ENCODE measurements around the gene NLK.
"Not testable (repeated sequence)": the region's sequence is repeated elsewhere in the genome, so short reads cannot be mapped to it uniquely, and the experiment has no call there.

NLK gene

DNA sequence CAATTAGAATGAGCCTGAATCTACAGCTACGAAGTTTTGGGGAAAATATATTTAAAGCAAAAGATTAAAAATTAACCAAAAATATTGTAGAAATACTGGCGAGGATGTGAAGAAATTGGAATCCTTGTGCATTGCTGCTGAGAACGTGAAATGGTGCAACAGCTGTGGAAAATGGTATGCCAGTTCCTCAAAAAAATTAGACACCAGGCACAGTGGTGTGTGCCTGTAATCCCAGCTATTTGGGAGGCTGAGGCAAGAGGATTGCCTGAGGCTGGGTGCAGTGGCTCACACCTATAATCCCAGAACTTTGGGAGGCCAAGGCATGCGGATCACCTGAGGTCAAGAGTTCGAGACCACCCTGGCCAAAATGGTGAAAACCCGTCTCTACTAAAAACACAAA is 156.6 kb downstream of the NLK start:
- no peak for DNase-seq (ENCODE audit: low spot score)
- H3K27ac ChIP-seq: no peak overlapping the region
- no peak overlapping the region for H3K4me3 ChIP-seq
- TF ChIP-seq, protein P1, sequence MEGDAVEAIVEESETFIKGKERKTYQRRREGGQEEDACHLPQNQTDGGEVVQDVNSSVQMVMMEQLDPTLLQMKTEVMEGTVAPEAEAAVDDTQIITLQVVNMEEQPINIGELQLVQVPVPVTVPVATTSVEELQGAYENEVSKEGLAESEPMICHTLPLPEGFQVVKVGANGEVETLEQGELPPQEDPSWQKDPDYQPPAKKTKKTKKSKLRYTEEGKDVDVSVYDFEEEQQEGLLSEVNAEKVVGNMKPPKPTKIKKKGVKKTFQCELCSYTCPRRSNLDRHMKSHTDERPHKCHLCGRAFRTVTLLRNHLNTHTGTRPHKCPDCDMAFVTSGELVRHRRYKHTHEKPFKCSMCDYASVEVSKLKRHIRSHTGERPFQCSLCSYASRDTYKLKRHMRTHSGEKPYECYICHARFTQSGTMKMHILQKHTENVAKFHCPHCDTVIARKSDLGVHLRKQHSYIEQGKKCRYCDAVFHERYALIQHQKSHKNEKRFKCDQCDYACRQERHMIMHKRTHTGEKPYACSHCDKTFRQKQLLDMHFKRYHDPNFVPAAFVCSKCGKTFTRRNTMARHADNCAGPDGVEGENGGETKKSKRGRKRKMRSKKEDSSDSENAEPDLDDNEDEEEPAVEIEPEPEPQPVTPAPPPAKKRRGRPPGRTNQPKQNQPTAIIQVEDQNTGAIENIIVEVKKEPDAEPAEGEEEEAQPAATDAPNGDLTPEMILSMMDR (IDR thresholded peaks at IDR 0.05): no peak

DNA sequence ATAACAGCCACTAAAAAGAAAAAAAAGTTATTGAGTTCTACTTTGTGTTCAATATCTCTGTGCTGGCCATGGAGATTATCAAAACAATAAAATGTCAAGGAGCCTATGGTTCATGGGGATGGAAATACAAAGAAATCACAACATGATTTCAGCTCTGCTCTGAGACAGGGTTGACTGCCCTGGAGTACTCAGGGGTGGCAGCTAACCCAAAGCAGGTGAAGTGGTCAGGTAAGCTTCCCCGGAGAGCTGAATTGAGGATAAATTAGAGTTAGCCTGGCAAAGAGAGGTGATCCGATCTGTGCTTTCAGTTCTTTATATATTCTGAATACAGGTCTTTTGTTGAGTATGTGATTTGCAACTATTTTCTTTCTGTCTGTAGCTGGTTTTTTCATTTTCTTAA is 157.3 kb downstream of the NLK start:
- no peak overlapping the region for H3K27ac ChIP-seq
- H3K4me3 ChIP-seq: no peak overlapping the region
- no peak for DNase-seq (ENCODE audit: low spot score)
- TF ChIP-seq, protein P1 (IDR thresholded peaks at IDR 0.05): no peak

DNA sequence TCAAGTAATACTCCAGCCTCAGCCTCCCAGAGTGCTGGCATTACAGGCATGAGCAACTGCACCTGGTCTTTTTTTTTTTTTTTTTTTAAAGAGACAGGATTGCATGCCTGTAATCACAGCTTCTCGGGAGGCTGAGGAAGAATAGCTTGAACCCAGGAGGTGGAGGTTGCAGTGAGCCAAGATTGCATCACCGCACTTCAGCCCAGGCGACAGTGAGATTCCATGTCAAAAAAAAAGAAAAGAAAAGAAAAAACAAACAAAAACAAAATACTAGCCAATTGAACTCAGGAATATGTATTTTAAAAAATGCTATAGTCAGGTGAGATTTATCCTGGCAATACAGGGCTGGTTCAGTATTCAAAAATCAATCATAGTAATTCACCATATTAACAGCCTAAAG is 158.8 kb downstream of the NLK start:
- DNase-seq (ENCODE audit: low spot score): no peak
- TF ChIP-seq, protein P1 (IDR thresholded peaks at IDR 0.05): no peak
- Histone ChIP-seq H3K4me3 (no peak overlapping the region), H3K27ac (no peak overlapping the region)

DNA sequence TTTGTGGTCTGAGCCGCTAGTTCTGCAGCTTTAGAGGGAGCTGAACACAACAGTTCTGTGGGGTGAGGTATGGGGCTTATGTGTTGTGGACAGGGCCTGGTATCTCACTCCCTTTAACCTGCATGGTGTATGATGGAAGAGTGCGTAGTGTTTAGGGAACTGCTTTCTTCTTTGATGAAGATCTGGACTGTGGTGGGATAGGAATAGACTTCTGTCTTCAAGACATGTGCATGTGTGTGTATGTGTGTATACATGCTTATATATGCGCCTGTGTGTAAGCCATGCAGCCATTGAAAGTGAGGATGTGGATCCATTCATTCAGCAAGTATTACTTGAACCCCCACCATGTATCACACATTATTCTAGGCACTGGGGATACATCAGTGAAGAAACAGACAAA is 161.8 kb downstream of the NLK start:
- no peak for DNase-seq (ENCODE audit: low spot score)
- TF ChIP-seq, protein P1 (IDR thresholded peaks at IDR 0.05): no peak
- Histone ChIP-seq H3K27ac (no peak overlapping the region), H3K4me3 (no peak overlapping the region)

DNA sequence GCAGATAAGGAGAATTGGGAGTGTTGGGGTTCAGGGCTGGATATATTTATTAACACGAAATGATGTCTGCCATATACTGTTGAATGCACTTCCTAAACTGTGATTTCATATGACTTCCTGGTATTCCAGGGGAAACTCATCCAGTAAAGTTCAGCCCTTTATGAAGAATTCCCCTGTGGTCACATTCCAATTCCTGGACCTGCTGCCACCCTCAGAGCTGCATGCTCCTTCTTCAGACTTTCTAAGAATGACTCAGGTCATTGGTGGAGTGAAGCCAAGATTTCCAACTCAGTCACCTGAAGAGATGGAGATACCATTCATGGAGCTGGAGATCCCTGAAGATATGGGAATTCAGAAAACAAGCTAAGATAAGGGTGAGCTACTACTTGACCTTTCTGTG is 162.3 kb downstream of the NLK start:
- TF ChIP-seq, protein P1 (IDR thresholded peaks at IDR 0.05): no peak
- no peak for DNase-seq (ENCODE audit: low spot score)
- H3K4me3 ChIP-seq: no peak overlapping the region
- H3K27ac ChIP-seq: no peak overlapping the region

- TF ChIP-seq, protein P1 (IDR thresholded peaks at IDR 0.05): no peak
- Histone ChIP-seq H3K4me3 (no peak overlapping the region), H3K27ac (no peak overlapping the region)
- DNase-seq (ENCODE audit: low spot score): no peak
Observed at GRCh38 chr17:28206292-28206691, 163.8 kb downstream of the NLK start.

DNA sequence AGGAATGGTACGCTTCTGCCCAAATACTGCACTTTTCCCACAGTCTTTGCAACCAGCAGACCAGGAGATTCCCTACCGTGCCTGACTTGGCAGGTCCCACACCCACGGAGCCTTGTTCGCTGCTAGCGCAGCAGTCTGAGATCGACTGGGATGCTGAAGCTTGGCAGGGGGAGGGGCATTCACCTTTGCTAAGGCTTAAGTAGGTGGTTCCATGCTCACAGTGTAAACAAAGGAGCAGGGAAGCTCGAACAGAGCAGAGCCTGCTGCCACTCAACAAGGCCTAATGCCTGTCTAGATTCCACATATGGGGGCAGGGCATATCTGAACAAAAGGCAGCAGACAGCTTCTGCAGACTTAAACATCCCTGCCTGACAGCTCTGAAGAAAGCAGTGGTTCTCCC is 169.3 kb downstream of the NLK start:
- Histone ChIP-seq H3K4me3 (no peak overlapping the region), H3K27ac (no peak overlapping the region)
- TF ChIP-seq, protein P1 (IDR thresholded peaks at IDR 0.05): no peak
- no peak for DNase-seq (ENCODE audit: low spot score)

DNA sequence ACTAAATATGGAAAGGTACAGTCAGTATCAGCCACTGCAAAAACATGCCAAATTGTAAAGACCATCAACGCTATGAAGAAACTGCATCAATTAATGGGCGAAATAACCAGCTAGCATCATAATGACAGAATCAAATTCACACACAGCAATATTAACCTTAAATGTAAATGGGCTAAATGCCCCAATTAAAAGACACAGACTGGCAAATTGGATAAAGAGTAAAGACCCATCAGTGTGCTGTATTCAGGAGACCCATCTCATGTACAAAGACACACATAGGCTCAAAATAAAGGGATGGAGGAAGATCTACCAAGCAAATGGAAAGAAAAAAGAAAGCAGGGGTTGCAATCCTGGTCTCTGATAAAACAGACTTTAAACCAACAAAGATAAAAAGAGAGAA is 171.1 kb downstream of the NLK start:
- not testable (repeated sequence) for H3K27ac ChIP-seq; DNase-seq (ENCODE audit: low spot score); H3K4me3 ChIP-seq

All from coronary artery (tissue), 2 donors.